Liver (tissue), 9 donors: ENCODE measurements around the gene CDKN2C. TPM values are rescaled to one million over a fixed set of nuclear protein-coding genes. Genes with fewer than 3 reads are reported as not detected.
"Not testable (repeated sequence)": the region's sequence is repeated elsewhere in the genome, so short reads cannot be mapped to it uniquely, and the experiment has no call there.

Experiments used
- DNase-seq: peaks from one replicate; pipeline ENCODE4 v3.0.0-alpha.2; 2017; ENCODE audit warnings: low spot score
- H3K27ac ChIP-seq, 2 donors: one replicate each; pipeline ENCODE4 v1.7.0; 2013; ENCODE audit warnings: inconsistent platforms in 2 of 2, low read length in 2 of 2, control low read depth in 1 of 2, low read depth in 1 of 2, mild to moderate bottlenecking in 1 of 2
- H3K27me3 ChIP-seq, 4 donors: one replicate each; pipeline versions ENCODE4 v1.6.1 to v1.7.0; 2013; ENCODE audit warnings: low read length in 3 of 4, inconsistent platforms in 1 of 4, mild to moderate bottlenecking in 1 of 4, moderate library complexity in 1 of 4; ENCODE audit not compliant: control insufficient read depth in 4 of 4, insufficient read depth in 4 of 4
- H3K36me3 ChIP-seq, 4 donors: one replicate each; pipeline versions ENCODE4 v1.6.1 to v1.7.0; 2013; ENCODE audit warnings: low read length in 3 of 4, mild to moderate bottlenecking in 3 of 4, low read depth in 1 of 4, moderate library complexity in 1 of 4; ENCODE audit not compliant: control insufficient read depth in 4 of 4, insufficient read depth in 3 of 4
- H3K4me1 ChIP-seq, 4 donors: one replicate each; pipeline versions ENCODE4 v1.6.1 to v1.7.0; 2013; ENCODE audit warnings: low read length in 3 of 4, mild to moderate bottlenecking in 3 of 4, moderate library complexity in 1 of 4; ENCODE audit not compliant: control insufficient read depth in 4 of 4, insufficient read depth in 4 of 4
- H3K4me3 ChIP-seq, 3 donors: one replicate each; pipeline versions ENCODE4 v1.6.1 to v1.7.0; 2013; ENCODE audit warnings: low read length in 3 of 3, control low read depth in 1 of 3, low read depth in 1 of 3, mild to moderate bottlenecking in 1 of 3
- H3K9ac ChIP-seq, 2 donors: one replicate each; pipeline ENCODE4 v1.7.0; 2013; ENCODE audit warnings: low read length in 2 of 2, mild to moderate bottlenecking in 2 of 2, moderate library complexity in 2 of 2, control low read depth in 1 of 2, low read depth in 1 of 2
- H3K9me3 ChIP-seq, 4 donors: one replicate each; pipeline versions ENCODE4 v1.6.1 to v1.7.0; 2013; ENCODE audit warnings: low read length in 3 of 4; ENCODE audit not compliant: control insufficient read depth in 4 of 4
- EGR1 ChIP-seq, 2 donors: IDR thresholded peaks; 2 replicates each; pipeline ENCODE4 v1.6.1; 2016 to 2018; ENCODE audit warnings: antibody characterized with exemption in 2 of 2, low read depth in 2 of 2
- FOXA1 ChIP-seq: IDR thresholded peaks from 2 replicates; pipeline ENCODE4 v1.6.1; 2016; ENCODE audit warnings: antibody characterized with exemption
- FOXA2 ChIP-seq: IDR thresholded peaks from 2 replicates; pipeline ENCODE4 v1.6.1; 2016; ENCODE audit warnings: antibody characterized with exemption
- GABPA ChIP-seq, 2 donors: IDR thresholded peaks in 1 of 2; conservative IDR thresholded peaks in 1 of 2; 2 replicates each; pipeline ENCODE4 v1.6.1; 2016; ENCODE audit warnings: antibody characterized with exemption in 2 of 2, mild to moderate bottlenecking in 1 of 2, moderate library complexity in 1 of 2
- HNF4A ChIP-seq, 2 donors: conservative IDR thresholded peaks; 2 replicates each; pipeline ENCODE4 v1.6.1; 2016; ENCODE audit warnings: antibody characterized with exemption in 2 of 2, mild to moderate bottlenecking in 2 of 2
- HNF4G ChIP-seq: IDR thresholded peaks from 2 replicates; pipeline ENCODE4 v1.6.1; 2016; ENCODE audit warnings: antibody characterized with exemption
- JUND ChIP-seq, 2 donors: IDR thresholded peaks; 2 replicates each; pipeline ENCODE4 v1.6.1; 2016; ENCODE audit warnings: antibody characterized with exemption in 2 of 2
- NR2F2 ChIP-seq: IDR thresholded peaks from 2 replicates; pipeline ENCODE4 v1.6.1; 2016; ENCODE audit warnings: antibody characterized with exemption
- RXRA ChIP-seq, 2 donors: IDR thresholded peaks; 2 replicates each; pipeline ENCODE4 v1.6.1; 2017 to 2018; ENCODE audit warnings: antibody characterized with exemption in 2 of 2, mild to moderate bottlenecking in 1 of 2
- SP1 ChIP-seq: IDR thresholded peaks from 2 replicates; pipeline ENCODE4 v1.6.1; 2018; ENCODE audit warnings: antibody characterized with exemption, mild to moderate bottlenecking
- TAF1 ChIP-seq: conservative IDR thresholded peaks from 2 replicates; pipeline ENCODE4 v1.6.1; 2016; ENCODE audit warnings: antibody characterized with exemption, mild to moderate bottlenecking
- WGBS: extraction: QIAGEN DNeasy Blood & Tissue Kit; methylation state at CpG from one replicate; pipeline ENCODE4 v1.1.7; 2013; 5-methylcytosine and 5-hydroxymethylcytosine counted together
- polyA plus RNA-seq, 2 donors: library from polyadenylated mRNA; stranded (reverse) in 1 of 2; unstranded in 1 of 2; fragments of 200-250 nt in 1 of 2; fragments of >200 nt in 1 of 2; fragmentation: Nextera tagmentation in 1 of 2; extraction: Ambion mirVana in 1 of 2; gene quantifications; one replicate each; pipeline versions ENCODE4 v1.2.1 to v1.2.3, GENCODE V29; 2013 to 2015
- total RNA-seq, 2 donors: library from RNA; depleted of rRNA; stranded (reverse); fragments of >200 nt; gene quantifications; one replicate each; pipeline ENCODE4 v1.2.3, GENCODE V29; 2014
- TF ChIP-seq, protein P1 (sequence below): IDR thresholded peaks from 2 replicates; pipeline ENCODE4 v1.6.1; 2016; ENCODE audit warnings: antibody characterized with exemption
- TF ChIP-seq, protein P2 (sequence below): IDR thresholded peaks from 2 replicates; pipeline ENCODE4 v1.6.1; 2016; ENCODE audit warnings: antibody characterized with exemption
- TF ChIP-seq, protein P3 (sequence below): fragments of 150-350 bp; IDR thresholded peaks from 2 replicates; pipeline ENCODE4 v1.5.1; 2017; ENCODE audit warnings: improper control_type of control experiment, low read depth, low read length; ENCODE audit not compliant: missing input control
- TF ChIP-seq, protein P4 (sequence below): IDR thresholded peaks from 2 replicates; pipeline ENCODE4 v1.6.1; 2016; ENCODE audit warnings: antibody characterized with exemption
- donor health status: healthy.
- donor health status: healthy.
- donor health status: healthy.
- donor health status: healthy.
- donor health status: healthy.

The CDKN2C gene
- total and polyA plus RNA-seq, 4 donors, result 1.9 to 27.4 (median 4.2) TPM

DNA sequence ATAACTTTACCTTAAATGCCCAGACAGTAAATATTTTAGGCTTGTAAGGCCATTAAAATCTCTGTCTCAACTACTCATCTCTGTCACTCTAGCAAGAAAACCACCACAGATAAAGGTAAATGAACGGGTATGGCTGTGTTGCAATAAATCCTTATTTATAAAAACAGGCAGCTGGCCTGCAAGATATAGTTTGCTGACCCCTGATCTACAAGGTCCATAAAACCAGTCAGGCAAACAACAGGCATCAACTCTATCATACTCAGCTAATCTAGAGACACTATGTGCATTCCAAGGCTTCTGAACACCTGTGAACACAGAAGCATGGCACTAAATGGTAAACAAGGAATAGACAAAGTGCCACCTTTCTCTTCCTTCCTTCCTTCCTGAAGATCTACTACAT is 19.6 kb upstream of the CDKN2C start:
- Histone ChIP-seq H3K27ac (no peak overlapping the region), H3K27me3 (no peaks in the 10 kb centered on the region), H3K4me1 (peaks cover 14 to 18% (median 16%) of the 10 kb centered on the region in 4 donors), H3K4me3 (no peak overlapping the region), H3K36me3 (no peaks in the 10 kb centered on the region), H3K9ac (no peak overlapping the region), H3K9me3 (no peaks in the 10 kb centered on the region)
- DNase-seq, result no peak
- 30% methylated on average over 1 of the region's 1 CpG for WGBS
- TF ChIP-seq, protein P1, sequence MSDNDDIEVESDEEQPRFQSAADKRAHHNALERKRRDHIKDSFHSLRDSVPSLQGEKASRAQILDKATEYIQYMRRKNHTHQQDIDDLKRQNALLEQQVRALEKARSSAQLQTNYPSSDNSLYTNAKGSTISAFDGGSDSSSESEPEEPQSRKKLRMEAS, result no peak
- TF ChIP-seq HNF4A (conservative IDR thresholded peaks at IDR 0.05), result peak; percentile 9 to 20
- no peak for TF ChIP-seq HNF4G
- TF ChIP-seq, protein P2, sequence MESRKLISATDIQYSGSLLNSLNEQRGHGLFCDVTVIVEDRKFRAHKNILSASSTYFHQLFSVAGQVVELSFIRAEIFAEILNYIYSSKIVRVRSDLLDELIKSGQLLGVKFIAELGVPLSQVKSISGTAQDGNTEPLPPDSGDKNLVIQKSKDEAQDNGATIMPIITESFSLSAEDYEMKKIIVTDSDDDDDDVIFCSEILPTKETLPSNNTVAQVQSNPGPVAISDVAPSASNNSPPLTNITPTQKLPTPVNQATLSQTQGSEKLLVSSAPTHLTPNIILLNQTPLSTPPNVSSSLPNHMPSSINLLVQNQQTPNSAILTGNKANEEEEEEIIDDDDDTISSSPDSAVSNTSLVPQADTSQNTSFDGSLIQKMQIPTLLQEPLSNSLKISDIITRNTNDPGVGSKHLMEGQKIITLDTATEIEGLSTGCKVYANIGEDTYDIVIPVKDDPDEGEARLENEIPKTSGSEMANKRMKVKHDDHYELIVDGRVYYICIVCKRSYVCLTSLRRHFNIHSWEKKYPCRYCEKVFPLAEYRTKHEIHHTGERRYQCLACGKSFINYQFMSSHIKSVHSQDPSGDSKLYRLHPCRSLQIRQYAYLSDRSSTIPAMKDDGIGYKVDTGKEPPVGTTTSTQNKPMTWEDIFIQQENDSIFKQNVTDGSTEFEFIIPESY, result no peak

DNA sequence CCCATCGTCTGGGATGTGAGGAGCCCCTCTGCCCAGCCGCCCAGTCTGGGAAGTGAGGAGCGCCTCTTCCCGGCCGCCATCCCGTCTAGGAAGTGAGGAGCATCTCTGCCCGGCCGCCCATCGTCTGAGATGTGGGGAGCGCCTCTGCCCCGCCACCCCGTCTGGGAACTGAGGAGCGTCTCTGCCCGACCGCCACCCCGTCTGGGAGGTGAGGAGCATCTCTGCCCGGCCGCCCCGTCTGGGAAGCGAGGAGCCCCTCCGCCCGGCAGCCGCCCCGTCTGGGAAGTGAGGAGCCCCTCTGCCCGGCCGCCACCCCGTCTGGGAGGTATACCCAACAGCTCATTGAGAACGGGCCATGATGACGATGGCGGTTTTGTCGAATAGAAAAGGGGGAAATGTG is 17.5 kb upstream of the CDKN2C start:
- H3K9ac ChIP-seq, H3K36me3 ChIP-seq, H3K4me3 ChIP-seq, H3K27ac ChIP-seq, H3K27me3 ChIP-seq, H3K9me3 ChIP-seq, DNase-seq: not testable (repeated sequence)
- WGBS, result 94% methylated on average over 31 of the region's 31 CpGs
- peaks cover 16 to 18% (median 16%) of the 10 kb centered on the region in 4 donors for H3K4me1 ChIP-seq

DNA sequence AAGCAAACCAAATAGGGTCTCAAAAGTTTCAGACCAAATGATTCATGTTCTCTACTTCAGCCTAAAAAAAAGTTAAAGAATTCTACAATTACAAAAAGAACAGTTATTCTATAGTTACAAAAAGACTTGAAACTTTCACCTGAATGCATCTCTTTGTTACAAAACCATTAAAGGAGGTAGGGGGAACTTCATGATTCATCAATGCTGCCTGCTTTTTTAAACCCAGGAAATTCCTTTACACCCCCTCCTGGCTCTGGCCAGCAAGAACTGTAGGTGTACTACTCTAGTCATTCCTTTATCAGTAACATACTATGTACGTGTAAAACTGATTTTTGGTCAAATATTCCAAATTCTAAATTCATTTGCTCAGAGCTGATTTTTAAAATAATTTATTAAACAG is 14.9 kb upstream of the CDKN2C start:
- WGBS, result 71% methylated on average over 1 of the region's 1 CpG

More for the DNA sequence above, 14.9 kb upstream of the CDKN2C start:
- H3K9me3 ChIP-seq, result no peaks in the 10 kb centered on the region
- no peak for DNase-seq
- no peaks in the 10 kb centered on the region for H3K36me3 ChIP-seq
- H3K4me1 ChIP-seq, result peaks cover 9 to 19% (median 19%) of the 10 kb centered on the region in 4 donors
- H3K4me3 ChIP-seq, result no peak overlapping the region
- TF ChIP-seq JUND (IDR thresholded peaks at IDR 0.05), result no peak
- TF ChIP-seq, protein P3, sequence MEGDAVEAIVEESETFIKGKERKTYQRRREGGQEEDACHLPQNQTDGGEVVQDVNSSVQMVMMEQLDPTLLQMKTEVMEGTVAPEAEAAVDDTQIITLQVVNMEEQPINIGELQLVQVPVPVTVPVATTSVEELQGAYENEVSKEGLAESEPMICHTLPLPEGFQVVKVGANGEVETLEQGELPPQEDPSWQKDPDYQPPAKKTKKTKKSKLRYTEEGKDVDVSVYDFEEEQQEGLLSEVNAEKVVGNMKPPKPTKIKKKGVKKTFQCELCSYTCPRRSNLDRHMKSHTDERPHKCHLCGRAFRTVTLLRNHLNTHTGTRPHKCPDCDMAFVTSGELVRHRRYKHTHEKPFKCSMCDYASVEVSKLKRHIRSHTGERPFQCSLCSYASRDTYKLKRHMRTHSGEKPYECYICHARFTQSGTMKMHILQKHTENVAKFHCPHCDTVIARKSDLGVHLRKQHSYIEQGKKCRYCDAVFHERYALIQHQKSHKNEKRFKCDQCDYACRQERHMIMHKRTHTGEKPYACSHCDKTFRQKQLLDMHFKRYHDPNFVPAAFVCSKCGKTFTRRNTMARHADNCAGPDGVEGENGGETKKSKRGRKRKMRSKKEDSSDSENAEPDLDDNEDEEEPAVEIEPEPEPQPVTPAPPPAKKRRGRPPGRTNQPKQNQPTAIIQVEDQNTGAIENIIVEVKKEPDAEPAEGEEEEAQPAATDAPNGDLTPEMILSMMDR, result no peak
- TF ChIP-seq TAF1, result no peak
- TF ChIP-seq GABPA (IDR thresholded peaks at IDR 0.05 in 1 of 2, conservative IDR thresholded peaks at IDR 0.05 in 1 of 2), result no peak
- TF ChIP-seq EGR1 (IDR thresholded peaks at IDR 0.05; ENCODE audit: low read depth in 2 of 2), result no peak
- TF ChIP-seq, protein P1, result no peak
- TF ChIP-seq NR2F2, result no peak
- no peak for TF ChIP-seq RXRA (IDR thresholded peaks at IDR 0.05)
- no peak for TF ChIP-seq FOXA2
- TF ChIP-seq HNF4A (conservative IDR thresholded peaks at IDR 0.05), result no peak
- no peak for TF ChIP-seq SP1
- no peak for TF ChIP-seq FOXA1
- TF ChIP-seq, protein P4, sequence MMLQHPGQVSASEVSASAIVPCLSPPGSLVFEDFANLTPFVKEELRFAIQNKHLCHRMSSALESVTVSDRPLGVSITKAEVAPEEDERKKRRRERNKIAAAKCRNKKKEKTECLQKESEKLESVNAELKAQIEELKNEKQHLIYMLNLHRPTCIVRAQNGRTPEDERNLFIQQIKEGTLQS, result no peak
- no peak for TF ChIP-seq HNF4G
- H3K27me3 ChIP-seq, result no peaks in the 10 kb centered on the region
- no peak overlapping the region for H3K27ac ChIP-seq
- no peak overlapping the region for H3K9ac ChIP-seq
